HG02642 (cell line): Measurements from ENCODE around the gene FHL1.
A peak's percentile ranks its signal among the peaks of the same experiment; 100 is the strongest.
"Not testable (repeated sequence)": the region's sequence is repeated elsewhere in the genome, so short reads cannot be mapped to it uniquely, and the experiment has no call there.

ENCODE experiments used
- ATAC-seq: cut with Tn5 transposase; IDR thresholded peaks from one replicate; pipeline ENCODE4 v1.9.1; 2021; ENCODE audit warnings: mild to moderate bottlenecking; ENCODE audit not compliant: unreplicated experiment, poor library complexity

The FHL1 gene

DNA sequence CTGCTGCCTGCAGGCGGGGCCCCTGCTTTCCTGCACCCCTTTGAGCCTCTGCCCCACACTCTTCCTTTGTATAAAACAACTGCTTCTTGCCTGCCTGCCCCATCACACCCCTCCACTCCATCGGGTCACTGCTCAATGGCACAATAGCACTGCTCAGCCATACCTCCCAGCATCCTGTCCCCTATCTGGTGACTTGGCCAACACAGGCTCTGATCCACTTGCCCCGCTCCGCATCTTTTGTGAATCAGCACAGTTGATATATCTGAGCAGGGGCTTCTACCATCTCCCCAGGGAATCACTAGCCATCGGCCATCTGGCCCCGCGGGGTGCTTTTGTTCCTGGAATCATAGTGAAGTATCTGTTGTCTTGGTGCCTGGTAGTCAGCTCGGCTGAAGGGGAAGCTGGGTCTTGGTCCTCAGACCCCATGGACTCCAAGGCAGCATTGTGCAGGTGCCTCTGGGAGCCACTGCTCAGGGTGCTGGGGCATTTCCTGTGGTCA lies 58.6 kb downstream of the FHL1 start:
- no peak for ATAC-seq

DNA sequence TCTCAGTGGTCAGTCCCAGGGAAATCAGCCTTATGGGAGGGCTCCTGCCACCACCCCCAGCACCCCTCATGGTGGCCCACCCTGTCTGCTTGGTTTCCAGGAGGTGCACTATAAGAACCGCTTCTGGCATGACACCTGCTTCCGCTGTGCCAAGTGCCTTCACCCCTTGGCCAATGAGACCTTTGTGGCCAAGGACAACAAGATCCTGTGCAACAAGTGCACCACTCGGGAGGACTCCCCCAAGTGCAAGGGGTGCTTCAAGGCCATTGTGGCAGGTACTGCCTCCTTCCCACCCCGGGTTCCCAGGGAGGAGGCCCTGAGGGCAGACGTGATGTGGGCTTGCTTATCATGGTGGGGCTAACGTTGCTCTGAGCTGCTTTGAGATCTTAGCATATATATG lies 59.6 kb downstream of the FHL1 start:
- ATAC-seq: no peak

- ATAC-seq: no peak
These were observed 60.2 kb downstream of the FHL1 start for GRCh38 chrX:136207546-136207945.

DNA sequence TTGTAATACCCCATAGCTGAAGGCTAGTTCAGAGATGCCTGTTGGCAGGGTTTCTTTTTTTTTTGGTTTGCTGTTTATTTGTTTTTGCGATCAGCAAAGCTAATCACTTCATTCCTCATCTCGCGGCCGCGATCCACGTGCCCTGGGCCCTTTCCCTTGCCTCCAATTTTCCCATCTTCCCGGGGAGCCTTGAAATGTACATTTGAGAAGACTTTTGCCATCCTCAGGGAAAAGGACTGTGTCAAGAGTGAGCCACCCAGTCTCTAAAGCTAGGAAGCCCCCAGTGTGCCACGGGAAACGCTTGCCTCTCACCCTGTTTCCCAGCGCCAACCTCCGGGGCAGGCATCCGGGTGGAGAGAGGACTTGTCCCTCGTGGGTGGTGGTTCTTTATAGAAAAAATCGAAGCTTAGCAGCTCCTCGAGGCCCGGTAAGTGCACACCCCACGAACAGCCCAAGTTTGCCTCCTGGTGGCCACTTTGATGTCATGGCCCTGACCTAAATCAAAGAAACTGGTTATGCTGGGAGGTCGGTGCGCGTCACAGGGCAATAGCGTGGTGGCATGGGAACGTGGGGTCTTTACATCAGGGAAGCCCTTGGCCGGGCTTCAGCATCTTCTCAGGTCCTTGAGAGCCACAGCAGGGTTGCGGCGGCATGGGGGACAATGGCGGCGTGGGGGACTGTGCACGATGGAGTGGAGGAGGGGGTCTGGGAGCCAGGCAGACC lies 61.8 kb downstream of the FHL1 start:
- no peak for ATAC-seq

GRCh38 chrX:136209751-136210150 lies 62.4 kb downstream of the FHL1 start:
- ATAC-seq: no peak

- ATAC-seq: no peak
These were observed 62.9 kb downstream of the FHL1 start for GRCh38 chrX:136210243-136210642.

DNA sequence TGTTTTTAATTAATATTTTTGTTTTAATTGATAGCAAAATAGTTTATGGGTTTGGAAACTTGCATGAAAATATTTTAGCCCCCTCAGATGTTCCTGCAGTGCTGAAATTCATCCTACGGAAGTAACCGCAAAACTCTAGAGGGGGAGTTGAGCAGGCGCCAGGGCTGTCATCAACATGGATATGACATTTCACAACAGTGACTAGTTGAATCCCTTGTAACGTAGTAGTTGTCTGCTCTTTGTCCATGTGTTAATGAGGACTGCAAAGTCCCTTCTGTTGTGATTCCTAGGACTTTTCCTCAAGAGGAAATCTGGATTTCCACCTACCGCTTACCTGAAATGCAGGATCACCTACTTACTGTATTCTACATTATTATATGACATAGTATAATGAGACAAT lies 63.5 kb downstream of the FHL1 start:
- no peak for ATAC-seq

DNA sequence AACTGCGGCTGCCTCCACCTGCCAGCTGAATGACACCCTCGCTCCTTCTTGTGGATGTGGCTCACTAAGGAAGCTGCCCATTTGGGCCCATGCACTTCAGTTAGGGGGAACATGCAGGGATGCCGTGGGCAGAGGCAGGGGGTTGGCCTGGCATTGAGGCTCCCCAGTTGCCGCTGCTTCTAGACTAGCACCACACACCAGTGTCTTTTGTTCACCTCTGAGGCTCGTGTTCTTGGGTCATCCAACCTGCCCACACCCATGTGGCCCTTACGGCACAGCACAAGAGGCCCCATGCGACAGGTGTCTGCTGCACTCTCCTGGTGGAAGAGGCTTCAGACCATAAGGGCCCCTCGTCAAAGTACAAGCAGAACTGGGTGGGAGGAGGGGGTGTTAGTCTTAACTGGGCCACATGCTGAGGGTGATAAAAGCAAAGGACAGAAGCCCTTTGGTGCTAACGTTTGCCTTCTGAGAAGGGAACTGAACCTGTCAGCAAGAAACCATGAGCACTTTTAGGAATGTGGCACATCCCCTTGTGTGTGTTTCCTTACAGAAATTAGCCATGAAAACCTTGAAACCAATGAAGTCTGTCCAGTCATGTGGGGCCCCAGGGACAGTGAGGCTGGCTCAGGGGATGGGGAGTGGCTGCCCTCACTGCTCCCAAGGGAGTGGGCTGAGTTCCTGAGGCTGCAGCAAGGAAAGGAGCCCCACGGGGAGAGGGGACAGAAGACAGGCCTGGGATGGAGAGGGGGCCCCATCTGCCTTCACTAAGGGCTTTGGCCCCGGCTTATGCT lies 64.6 kb downstream of the FHL1 start:
- ATAC-seq: no peak

DNA sequence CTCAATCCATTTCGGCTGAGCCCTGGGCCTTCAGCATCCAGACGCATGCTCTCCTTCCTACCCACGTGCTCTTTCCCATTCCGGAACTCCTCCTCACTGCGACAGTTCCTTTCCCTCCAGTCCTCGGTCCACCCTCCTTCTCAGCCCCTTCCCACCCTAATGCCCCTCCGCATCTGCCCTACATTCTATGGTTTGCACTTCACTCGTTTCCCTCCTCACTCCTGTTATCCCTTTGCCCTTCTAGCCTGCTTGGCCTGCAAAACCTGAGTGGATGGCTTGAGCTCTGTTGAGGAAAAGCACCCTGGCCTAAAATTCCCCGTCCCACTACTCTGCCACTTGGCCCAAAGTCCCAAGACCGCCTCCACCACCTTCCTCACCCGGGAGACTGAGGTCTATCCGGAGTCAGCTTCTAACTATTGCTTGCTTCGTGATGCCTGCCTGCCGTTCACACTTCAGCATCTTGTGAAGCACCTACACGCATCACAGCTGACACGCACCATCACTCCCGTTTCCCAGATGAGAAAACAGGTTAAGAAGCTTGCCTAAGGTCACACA lies 65.3 kb downstream of the FHL1 start:
- ATAC-seq: no peak

GRCh38 chrX:136214551-136214950 lies 67.2 kb downstream of the FHL1 start:
- ATAC-seq: no peak

DNA sequence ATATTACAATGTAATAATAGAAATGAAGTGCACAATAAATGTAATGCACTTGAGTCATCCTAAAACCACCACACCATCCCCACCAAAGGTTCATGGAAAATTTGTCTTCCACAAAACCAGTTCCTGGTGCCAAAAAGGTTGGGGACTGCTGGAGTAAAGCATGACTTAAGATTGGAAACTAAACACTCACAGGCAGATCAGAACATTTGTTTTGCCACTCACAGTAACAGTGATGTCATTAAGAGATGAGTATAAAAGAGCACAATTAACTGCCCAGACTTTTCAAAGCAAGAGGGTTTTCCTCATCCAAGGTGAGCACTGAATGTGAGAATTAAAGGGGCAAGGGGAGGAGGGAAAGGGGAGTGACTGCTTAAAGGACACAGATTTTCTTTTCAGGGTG lies 68.2 kb downstream of the FHL1 start:
- no peak for ATAC-seq

DNA sequence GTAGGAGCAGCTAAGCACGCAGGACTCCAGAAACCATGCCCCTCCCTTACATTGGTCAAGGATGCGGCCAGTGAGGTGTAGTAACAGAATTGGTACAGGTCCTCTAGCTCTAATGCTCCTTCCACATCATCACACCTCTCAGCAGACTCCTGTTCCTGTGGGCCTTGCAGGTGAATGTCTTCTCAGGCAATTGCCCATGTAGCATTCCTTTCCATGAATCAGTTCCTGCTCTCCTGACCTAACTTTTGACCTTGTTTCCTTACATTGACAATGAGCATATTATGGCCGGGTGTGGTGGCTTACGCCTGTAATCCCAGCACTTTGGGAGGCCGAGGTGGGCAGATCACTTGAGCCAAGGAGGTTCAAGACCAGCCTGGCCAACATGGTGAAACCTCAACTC lies 72.6 kb downstream of the FHL1 start:
- ATAC-seq: no peak

DNA sequence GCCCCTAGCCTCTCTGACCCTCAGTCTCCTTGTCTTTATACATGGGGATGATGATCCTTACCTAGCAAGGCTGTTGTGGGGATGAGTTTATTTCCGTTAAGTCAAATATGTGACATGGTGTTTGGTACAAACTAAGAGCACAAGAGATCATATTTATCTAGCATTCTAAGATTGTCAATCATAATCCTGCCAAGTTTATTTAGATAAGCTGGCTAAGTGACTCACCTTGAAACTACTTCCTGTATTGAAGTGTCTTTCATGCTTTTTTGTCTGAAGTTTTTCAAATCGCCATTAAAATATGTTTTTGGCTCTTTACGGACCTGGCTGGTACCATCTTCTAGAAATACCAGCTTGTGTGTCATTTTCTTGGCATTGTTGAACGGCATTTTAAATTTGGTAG lies 73.2 kb downstream of the FHL1 start:
- ATAC-seq: no peak

- no peak for ATAC-seq
These were observed 73.6 kb downstream of the FHL1 start for GRCh38 chrX:136220951-136221350.

DNA sequence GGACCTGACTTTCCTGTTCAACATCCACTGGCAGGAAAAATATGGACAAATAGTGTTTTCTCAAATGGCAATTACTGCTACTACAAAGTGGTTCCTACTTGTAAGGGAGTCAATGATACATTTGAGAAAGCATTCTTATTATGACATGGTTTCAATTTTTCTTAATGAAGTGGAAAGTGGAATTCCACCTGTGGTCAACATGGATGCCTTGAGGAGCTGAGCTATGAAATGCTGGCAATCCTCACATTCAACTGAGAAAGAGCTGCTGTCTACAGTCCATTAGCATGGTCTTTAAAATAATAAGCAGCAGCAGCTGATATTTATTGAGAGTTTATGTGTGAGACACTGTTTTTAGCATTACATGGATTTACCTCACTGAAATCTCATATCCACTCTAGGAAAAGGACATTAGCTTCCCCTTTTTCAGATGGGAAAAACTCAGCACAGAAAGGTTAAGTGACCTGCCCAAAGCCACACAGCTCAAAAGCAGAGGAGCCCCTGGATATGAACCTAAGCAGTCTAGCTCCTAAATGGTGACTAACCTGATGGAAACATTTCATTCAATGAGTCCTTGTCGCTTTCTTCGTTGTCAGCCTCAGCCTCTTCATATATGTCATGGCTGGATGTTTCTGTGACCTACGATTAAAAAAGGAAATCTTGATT lies 74.6 kb downstream of the FHL1 start:
- ATAC-seq: no peak

DNA sequence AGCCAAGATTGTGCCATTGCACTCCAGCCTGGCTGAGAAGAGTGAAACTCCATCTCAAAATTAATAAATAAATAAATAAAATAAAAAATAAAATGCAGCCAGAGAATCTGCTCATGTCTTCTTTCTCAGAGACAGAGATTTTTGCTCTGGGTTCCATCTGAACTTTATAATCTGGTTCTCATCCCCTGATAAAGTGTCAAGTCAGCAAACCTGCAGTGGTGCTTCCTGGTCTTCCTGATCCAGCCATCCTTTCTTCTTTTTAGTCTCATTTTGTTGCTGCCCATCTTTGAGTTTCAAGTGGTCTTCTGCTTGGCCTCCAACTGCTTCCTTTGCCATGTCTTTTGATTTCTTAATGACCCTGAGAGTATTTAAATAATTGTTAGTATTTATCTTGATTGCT lies 79.7 kb downstream of the FHL1 start:
- ATAC-seq: no peak

GRCh38 chrX:136227948-136228838 lies 80.9 kb downstream of the FHL1 start:
- ATAC-seq: peak; percentile 60

DNA sequence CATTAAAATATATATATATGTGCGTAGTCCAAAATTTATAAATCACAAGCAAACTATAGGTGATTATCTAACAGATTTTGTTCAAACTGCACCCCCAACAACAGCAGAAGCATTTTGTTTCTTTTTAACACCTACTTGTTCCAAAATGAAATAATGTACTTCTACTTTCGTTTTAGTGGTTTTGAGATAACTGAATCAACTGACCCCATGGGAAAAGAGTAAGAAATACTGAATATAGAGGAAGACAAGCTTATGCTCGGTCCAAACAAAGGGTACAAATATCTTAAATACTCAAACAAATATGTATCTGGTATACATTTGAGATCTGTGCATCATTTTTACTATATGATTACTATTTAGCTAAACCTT lies 81.5 kb downstream of the FHL1 start:
- no peak for ATAC-seq

- ATAC-seq: no peak
These were observed 89.7 kb downstream of the FHL1 start for GRCh38 chrX:136237074-136237473.

DNA sequence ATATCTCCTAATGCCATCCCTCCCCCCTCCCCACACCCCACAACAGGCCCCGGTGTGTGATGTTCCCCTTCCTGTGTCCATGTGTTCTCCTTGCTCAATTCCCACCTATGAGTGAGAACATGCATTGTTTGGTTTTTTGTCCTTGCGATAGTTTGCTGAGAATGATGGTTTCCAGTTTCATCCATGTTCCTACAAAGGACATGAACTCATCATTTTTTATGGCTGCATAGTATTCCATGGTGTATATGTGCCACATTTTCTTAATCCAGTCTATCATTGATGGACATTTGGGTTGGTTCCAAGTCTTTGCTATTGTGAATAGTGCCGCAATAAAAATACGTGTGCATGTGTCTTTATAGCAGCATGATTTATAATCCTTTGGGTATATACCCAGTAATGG lies 90.5 kb downstream of the FHL1 start:
- ATAC-seq: not testable (repeated sequence)
